Activated CD4-positive, alpha-beta memory T cell treated with anti-CD3 and anti-CD28 coated beads for 36 hours (primary cell): ENCODE results near the gene DPY19L1. TPM values are rescaled to one million over a fixed set of nuclear protein-coding genes. Genes with fewer than 3 reads are reported as not detected.
"Not testable (repeated sequence)": the region's sequence is repeated elsewhere in the genome, so short reads cannot be mapped to it uniquely, and the experiment has no call there.

Source experiments
- CTCF ChIA-PET: fragments of 350-600 bp; sonication (Branson Sonifier 250); formaldehyde crosslinking; loops from one replicate; lab custom pipeline; 2021; ENCODE audit warnings: antibody characterized with exemption, inconsistent platforms; lab: Charles Lee
- POLR2A ChIA-PET: fragments of 350-600 bp; sonication (Branson Sonifier 250); formaldehyde crosslinking; loops from one replicate; lab custom pipeline; 2021; ENCODE audit warnings: antibody characterized with exemption; lab: Charles Lee
- DNase-seq: peaks from one replicate; pipeline ENCODE4 v3.0.0-alpha.2; 2020
- H3K27ac Mint-ChIP-seq: one replicate; pipeline ENCODE4 v1.8.0; 2021; ENCODE audit warnings: mixed read lengths
- H3K27me3 Mint-ChIP-seq: one replicate; pipeline ENCODE4 v1.8.0; 2021; ENCODE audit warnings: mixed read lengths
- H3K36me3 Mint-ChIP-seq: one replicate; pipeline ENCODE4 v1.8.0; 2021; ENCODE audit warnings: mixed read lengths
- H3K4me1 Mint-ChIP-seq: one replicate; pipeline ENCODE4 v1.8.0; 2021; ENCODE audit warnings: low read depth, mixed read lengths
- H3K4me3 Mint-ChIP-seq: one replicate; pipeline ENCODE4 v1.8.0; 2021; ENCODE audit warnings: mild to moderate bottlenecking, mixed read lengths
- H3K9me3 Mint-ChIP-seq: one replicate; pipeline ENCODE4 v1.8.0; 2021; ENCODE audit warnings: mixed read lengths
- intact Hi-C: fragments of 100-400 bp; cut with micrococcal nuclease; formaldehyde crosslinking; loops from one replicate; pipeline ENCODE4 v1.15.1; 2023
- total RNA-seq, 2 experiments: library from RNA; stranded (reverse); gene quantifications; one replicate each; pipeline ENCODE4 v1.2.3, GENCODE V29; 2021

DPY19L1 gene
- total RNA-seq, 2 experiments from 2014 or later, result 13.0 to 20.3 TPM

DNA sequence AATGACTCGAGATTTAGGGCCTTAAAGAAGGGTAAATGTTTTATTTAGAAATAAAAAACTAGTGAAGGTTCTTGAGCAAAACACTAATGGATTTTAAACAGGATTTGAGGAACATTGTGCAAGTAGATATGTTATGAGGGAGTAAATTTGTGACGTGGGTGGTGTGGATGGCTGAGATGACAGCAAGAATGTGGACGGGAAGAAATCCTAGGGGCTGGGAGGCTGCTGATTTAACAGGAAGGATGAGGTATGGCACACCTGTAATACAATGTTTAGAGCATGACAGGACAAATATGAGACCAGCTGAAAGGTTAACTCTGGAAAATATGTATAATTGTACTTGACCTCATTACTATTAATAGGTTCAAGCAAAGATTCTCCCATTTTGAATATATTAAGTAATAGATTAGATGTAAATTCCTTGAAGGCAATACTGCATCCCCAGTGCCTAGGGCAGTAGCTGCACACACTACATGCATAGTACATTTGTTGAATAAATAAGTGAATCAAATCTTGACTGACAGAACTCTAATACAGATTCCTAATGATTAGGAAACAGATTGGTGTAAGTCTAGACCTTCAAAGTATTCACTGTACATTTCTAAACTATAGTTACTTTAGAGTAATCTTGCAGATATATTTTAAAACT, 10.1 kb upstream of the DPY19L1 start:
- H3K27ac Mint-ChIP-seq, H3K9me3 Mint-ChIP-seq, H3K36me3 Mint-ChIP-seq, H3K4me1 Mint-ChIP-seq, POLR2A ChIA-PET, intact Hi-C loops, H3K27me3 Mint-ChIP-seq, DNase-seq, CTCF ChIA-PET, H3K4me3 Mint-ChIP-seq: not testable (repeated sequence)

- H3K4me3 Mint-ChIP-seq, POLR2A ChIA-PET, H3K36me3 Mint-ChIP-seq, CTCF ChIA-PET, H3K27me3 Mint-ChIP-seq, H3K4me1 Mint-ChIP-seq, H3K9me3 Mint-ChIP-seq, intact Hi-C loops, DNase-seq, H3K27ac Mint-ChIP-seq: not testable (repeated sequence)
These were observed 6.0 kb upstream of the DPY19L1 start for GRCh38 chr7:35043301-35043700.

DNA sequence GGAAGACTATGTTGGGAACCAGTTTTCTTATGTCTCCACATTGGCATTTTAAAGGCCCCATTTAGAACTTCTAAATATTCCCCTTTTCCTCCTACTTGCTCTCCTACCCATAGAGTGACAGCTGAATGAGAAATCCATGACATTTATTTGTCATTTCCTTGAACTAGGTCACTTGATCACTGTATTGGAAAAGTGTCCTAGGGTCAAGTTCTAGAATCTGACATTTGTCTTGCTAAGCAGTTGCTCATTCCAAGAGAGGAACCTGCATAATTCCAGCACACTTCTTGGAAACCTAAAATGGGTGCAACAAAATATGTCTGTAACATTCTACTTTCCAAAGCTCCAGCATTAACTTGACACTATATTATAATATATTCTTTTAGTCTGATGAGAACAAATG, 3.6 kb upstream of the DPY19L1 start:
- DNase-seq, result no peak
- intact Hi-C loops, result no loop called here
- POLR2A ChIA-PET, result no interaction called here
- CTCF ChIA-PET, result no interaction called here
- Mint-ChIP-seq H3K27ac (no peak overlapping the region), H3K36me3 (no peaks in the 10 kb centered on the region), H3K27me3 (no peaks in the 10 kb centered on the region), H3K9me3 (no peaks in the 10 kb centered on the region), H3K4me3 (no peak overlapping the region), H3K4me1 (peaks cover 9% of the 10 kb centered on the region)

DNA sequence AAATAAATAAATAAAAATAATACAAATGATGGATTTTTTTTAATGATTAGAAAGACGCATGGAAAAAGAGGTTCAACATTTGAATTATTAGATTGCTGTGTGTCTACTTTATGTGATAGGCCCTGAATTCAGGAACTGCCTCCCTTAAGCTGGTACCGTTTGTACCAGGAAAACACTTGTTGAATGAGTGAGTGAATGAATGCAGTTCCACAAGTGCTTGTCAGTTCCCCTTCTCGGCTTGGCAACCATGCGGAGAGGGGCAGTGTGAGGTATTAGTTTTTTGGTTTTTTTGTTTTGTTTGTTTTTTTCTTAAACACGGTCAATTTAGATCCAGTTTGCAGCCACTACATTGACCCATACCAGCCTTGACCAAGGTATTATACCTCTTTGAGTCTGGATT, 2.1 kb upstream of the DPY19L1 start:
- intact Hi-C loops, result loop anchor here (5.0 to 10.0 kb wide), 6 partner anchors 273 to 1113 kb away; partner anchors contain the start of gene EEPD1
- no peak for DNase-seq
- POLR2A ChIA-PET, result no interaction called here
- H3K36me3 Mint-ChIP-seq, result no peaks in the 10 kb centered on the region
- H3K9me3 Mint-ChIP-seq, result no peaks in the 10 kb centered on the region
- CTCF ChIA-PET, result no interaction called here
- H3K27me3 Mint-ChIP-seq, result no peaks in the 10 kb centered on the region
- peaks cover 24% of the 10 kb centered on the region for H3K4me1 Mint-ChIP-seq
- H3K27ac Mint-ChIP-seq, result no peak overlapping the region
- no peak overlapping the region for H3K4me3 Mint-ChIP-seq

DNA sequence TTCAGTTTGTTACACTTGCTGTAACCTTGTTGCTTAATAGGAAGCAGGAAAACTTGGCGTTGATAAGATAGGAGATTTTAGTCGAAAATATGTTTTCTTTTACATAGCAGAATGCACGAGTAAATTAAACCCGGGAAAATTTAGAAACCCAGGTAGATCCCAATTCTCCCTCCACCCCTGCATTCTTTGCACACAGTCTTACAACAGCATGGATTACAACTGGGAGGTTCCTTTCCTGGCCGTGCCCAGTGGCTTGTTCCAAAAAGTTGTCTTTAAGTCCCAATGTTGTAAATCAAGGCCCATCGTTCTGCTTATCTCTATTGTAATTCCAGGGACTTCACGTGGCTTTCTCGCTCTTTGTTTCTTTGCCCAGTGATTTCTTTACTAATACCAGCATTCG, 1.1 kb upstream of the DPY19L1 start:
- intact Hi-C loops, result loop anchor here (1.0 to 10.0 kb wide), 7 partner anchors 274 to 1114 kb away; partner anchors contain the start of gene EEPD1
- Mint-ChIP-seq H3K27ac (peak overlapping the region; percentile 51), H3K27me3 (no peaks in the 10 kb centered on the region), H3K9me3 (no peaks in the 10 kb centered on the region), H3K4me3 (peak overlapping the region; percentile 78), H3K4me1 (peaks cover 25% of the 10 kb centered on the region), H3K36me3 (no peaks in the 10 kb centered on the region)
- ChIA-PET POLR2A (no interaction called here), CTCF (interaction anchor here (0.6 to 1.4 kb wide), 2 partner anchors 95 to 215 kb away, joined by 3 to 4 read pairs; no protein-coding TSS in a partner anchor)
- DNase-seq, result no peak

DNA sequence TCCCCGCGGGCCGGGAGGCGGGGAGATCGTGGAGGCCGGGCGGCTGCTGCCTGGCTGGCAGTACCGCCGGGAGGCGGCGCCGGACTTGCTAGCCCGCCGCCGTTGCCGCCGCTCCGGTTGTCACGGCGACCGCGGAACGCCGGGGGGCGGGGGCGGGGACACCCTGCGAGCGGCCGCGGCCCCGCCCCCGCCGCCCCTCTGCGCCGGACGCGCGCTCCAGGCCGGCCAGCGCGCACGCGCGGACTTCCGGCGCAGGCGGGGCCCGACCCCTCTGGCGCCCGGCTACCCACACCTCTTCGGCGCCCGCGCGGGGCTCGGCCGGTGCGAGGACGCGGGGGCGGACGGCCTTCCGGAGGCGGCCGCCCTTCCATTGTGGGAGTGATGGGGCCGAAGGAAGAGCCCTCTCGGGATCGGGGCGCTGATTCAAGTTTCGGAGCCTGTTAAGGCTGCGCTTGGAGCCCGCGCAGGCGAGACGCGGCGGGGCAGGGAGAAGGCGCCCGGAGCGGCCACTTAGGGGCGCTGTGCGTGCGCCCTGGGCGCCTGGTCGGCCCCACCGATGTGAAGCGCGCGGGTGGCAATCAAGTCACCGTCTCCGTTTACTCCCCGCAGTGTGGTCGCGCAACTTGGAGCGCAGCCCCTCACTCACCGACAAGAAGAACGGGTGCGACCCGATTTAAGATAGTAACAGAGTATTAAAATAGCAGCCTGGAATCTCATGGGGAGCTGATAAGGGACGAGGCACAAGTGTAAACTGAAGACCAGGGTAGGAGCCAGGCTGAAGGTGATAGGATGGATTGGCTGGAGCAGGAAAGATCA, 449 bp upstream of the DPY19L1 start:
- ChIA-PET POLR2A (no interaction called here), CTCF (interaction anchor here (0.6 to 1.8 kb wide), 3 partner anchors 40 to 214 kb away, joined by 3 to 4 read pairs (median 4); no protein-coding TSS in a partner anchor)
- H3K27me3 Mint-ChIP-seq, result no peaks in the 10 kb centered on the region
- H3K27ac Mint-ChIP-seq, result peak overlapping the region; percentile 51
- no peaks in the 10 kb centered on the region for H3K9me3 Mint-ChIP-seq
- H3K36me3 Mint-ChIP-seq, result no peaks in the 10 kb centered on the region
- DNase-seq, result peak; percentile 91
- peak overlapping the region; percentile 78 for H3K4me3 Mint-ChIP-seq
- H3K4me1 Mint-ChIP-seq, result peaks cover 30% of the 10 kb centered on the region
- intact Hi-C loops, result loop anchor here (1.0 to 10.0 kb wide), 11 partner anchors 137 to 1115 kb away; partner anchors contain the start of genes EEPD1, HERPUD2 and SEPTIN7

GRCh38 chr7:35036361-35037171, 719 bp downstream of the DPY19L1 start:
- intact Hi-C loops, result loop anchor here (1.0 to 10.0 kb wide), 10 partner anchors 136 to 1116 kb away; partner anchors contain the start of genes EEPD1, HERPUD2 and SEPTIN7
- Mint-ChIP-seq H3K9me3 (no peaks in the 10 kb centered on the region), H3K4me1 (peaks cover 34% of the 10 kb centered on the region), H3K36me3 (no peaks in the 10 kb centered on the region), H3K27me3 (no peaks in the 10 kb centered on the region), H3K27ac (peak overlapping the region; percentile 90), H3K4me3 (peak overlapping the region; percentile 85)
- DNase-seq, result peak; percentile 58
- ChIA-PET CTCF (interaction anchor here (0.5 to 1.8 kb wide), 4 partner anchors 25 to 213 kb away, joined by 3 to 4 read pairs (median 3); no protein-coding TSS in a partner anchor), POLR2A (interaction anchor here (1.4 kb wide), 1 partner anchor 45 kb away, joined by 5 read pairs; no protein-coding TSS in a partner anchor)

DNA sequence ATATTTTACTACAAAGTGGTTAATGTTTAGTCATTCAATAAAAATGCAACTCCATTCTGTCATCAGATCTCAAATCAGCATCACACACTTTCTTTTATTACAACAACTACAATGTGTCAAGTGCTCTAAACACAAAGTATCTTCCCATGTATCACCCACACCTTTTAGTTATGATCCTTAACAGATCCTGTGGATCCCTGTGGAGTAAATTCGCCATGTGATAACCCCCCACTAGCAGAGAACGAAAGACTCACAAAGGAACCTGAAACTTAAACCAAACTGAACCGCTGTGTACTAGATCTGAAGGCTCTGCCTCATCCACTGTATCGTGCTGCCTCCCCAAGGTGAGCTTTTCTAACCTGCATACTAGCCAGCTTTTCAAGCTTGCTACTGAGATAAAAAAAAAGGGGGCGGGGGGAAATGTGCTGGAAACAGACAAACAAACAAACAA, 1.7 kb downstream of the DPY19L1 start:
- Mint-ChIP-seq H3K4me1 (peaks cover 34% of the 10 kb centered on the region), H3K36me3 (no peaks in the 10 kb centered on the region), H3K4me3 (peak overlapping the region; percentile 85), H3K27ac (peak overlapping the region; percentile 90), H3K27me3 (no peaks in the 10 kb centered on the region), H3K9me3 (no peaks in the 10 kb centered on the region)
- CTCF ChIA-PET, result interaction anchor here (1.0 to 1.8 kb wide), 2 partner anchors 43 to 212 kb away, joined by 3 to 5 read pairs; no protein-coding TSS in a partner anchor
- peak; percentile 52 for DNase-seq
- POLR2A ChIA-PET, result interaction anchor here (0.7 to 1.4 kb wide), 2 partner anchors 44 to 564 kb away, joined by 4 to 5 read pairs; no protein-coding TSS in a partner anchor
- intact Hi-C loops, result loop anchor here (1.0 to 10.0 kb wide), 8 partner anchors 43 to 1117 kb away; partner anchors contain the start of gene EEPD1

GRCh38 chr7:35032166-35032565, 5.1 kb downstream of the DPY19L1 start:
- intact Hi-C loops, result loop anchor here (10.0 kb wide), 1 partner anchor 693 kb away; no protein-coding TSS in a partner anchor
- H3K4me1 Mint-ChIP-seq, result peaks cover 35% of the 10 kb centered on the region
- CTCF ChIA-PET, result no interaction called here

DNA sequence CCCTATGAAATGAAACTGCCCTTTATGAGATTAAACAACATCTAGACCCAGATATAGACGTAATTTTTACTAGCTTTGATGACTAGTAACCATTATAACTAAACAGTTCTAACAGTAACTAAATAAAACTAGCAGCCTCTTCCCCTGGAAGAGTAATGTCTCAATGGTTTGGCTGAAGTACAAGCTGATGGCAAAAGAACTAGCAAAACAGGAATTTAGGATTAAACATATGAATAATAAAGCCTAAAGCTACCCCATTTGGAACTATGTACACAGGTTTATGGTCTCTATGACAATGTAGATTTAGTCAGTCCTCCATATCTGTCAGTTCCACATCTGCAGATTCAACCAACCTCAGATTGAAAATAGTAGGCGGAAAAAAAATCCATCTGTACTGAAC, 6.4 kb downstream of the DPY19L1 start:
- Mint-ChIP-seq H3K36me3 (no peaks in the 10 kb centered on the region), H3K4me1 (peaks cover 30% of the 10 kb centered on the region), H3K27me3 (no peaks in the 10 kb centered on the region), H3K4me3 (no peak overlapping the region), H3K9me3 (no peaks in the 10 kb centered on the region), H3K27ac (no peak overlapping the region)
- no peak for DNase-seq
- ChIA-PET CTCF (no interaction called here), POLR2A (no interaction called here)
- intact Hi-C loops, result loop anchor here (10.0 kb wide), 1 partner anchor 694 kb away; no protein-coding TSS in a partner anchor

More at GRCh38 chr7:35032166-35032565, 5.1 kb downstream of the DPY19L1 start:
- H3K36me3 Mint-ChIP-seq, result no peaks in the 10 kb centered on the region
- no peak overlapping the region for H3K27ac Mint-ChIP-seq
- POLR2A ChIA-PET, result no interaction called here
- H3K4me3 Mint-ChIP-seq, result no peak overlapping the region
- H3K9me3 Mint-ChIP-seq, result no peaks in the 10 kb centered on the region
- no peaks in the 10 kb centered on the region for H3K27me3 Mint-ChIP-seq
- DNase-seq, result no peak

- intact Hi-C loops, result no loop called here
- POLR2A ChIA-PET, result no interaction called here
- H3K36me3 Mint-ChIP-seq, result no peaks in the 10 kb centered on the region
- H3K27ac Mint-ChIP-seq, result no peak overlapping the region
- CTCF ChIA-PET, result no interaction called here
- no peak for DNase-seq
- peaks cover 24% of the 10 kb centered on the region for H3K4me1 Mint-ChIP-seq
- no peaks in the 10 kb centered on the region for H3K27me3 Mint-ChIP-seq
- no peak overlapping the region for H3K4me3 Mint-ChIP-seq
- H3K9me3 Mint-ChIP-seq, result no peaks in the 10 kb centered on the region
These were observed 8.0 kb downstream of the DPY19L1 start for GRCh38 chr7:35029311-35029710.
